ENCODE measurements around the gene H2BK1.

- no peak for TF ChIP-seq CTCF (IDR thresholded peaks at IDR 0.05)
- TF ChIP-seq POLR2A (IDR thresholded peaks at IDR 0.05): no peak
Measured at GRCh38 chr7:151229249-151229648, 19.0 kb upstream of the H2BK1 start.

Data from lower leg skin (tissue), 3 donors.